ENCODE data around the gene HPCAL1.
"Not testable (repeated sequence)": the region's sequence is repeated elsewhere in the genome, so short reads cannot be mapped to it uniquely, and the experiment has no call there.

HPCAL1 gene

DNA sequence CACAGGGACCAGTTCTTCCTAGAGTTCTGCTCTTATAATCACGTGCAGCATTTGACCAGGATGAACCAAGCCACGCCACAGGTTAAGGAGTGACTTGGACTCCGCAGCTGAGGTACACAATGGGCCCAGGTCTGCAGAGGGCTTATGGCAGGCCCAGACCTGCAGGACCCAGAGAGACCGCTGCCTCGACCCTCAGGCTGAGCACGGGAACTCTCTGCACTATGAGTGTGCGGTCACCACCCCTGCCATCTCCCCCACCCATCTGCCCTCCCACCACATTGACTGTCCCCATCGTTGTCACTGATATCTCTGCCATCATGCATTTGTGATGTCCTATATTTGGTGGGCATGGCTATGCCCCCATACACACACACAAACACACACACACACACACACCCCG, 45.7 kb upstream of the HPCAL1 start:
- Histone ChIP-seq H3K4me3 (no peak overlapping the region), H3K27ac (no peak overlapping the region)
- TF ChIP-seq, protein P1, sequence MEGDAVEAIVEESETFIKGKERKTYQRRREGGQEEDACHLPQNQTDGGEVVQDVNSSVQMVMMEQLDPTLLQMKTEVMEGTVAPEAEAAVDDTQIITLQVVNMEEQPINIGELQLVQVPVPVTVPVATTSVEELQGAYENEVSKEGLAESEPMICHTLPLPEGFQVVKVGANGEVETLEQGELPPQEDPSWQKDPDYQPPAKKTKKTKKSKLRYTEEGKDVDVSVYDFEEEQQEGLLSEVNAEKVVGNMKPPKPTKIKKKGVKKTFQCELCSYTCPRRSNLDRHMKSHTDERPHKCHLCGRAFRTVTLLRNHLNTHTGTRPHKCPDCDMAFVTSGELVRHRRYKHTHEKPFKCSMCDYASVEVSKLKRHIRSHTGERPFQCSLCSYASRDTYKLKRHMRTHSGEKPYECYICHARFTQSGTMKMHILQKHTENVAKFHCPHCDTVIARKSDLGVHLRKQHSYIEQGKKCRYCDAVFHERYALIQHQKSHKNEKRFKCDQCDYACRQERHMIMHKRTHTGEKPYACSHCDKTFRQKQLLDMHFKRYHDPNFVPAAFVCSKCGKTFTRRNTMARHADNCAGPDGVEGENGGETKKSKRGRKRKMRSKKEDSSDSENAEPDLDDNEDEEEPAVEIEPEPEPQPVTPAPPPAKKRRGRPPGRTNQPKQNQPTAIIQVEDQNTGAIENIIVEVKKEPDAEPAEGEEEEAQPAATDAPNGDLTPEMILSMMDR (IDR thresholded peaks at IDR 0.05): no peak
- no peak for DNase-seq (ENCODE audit: low spot score)

DNA sequence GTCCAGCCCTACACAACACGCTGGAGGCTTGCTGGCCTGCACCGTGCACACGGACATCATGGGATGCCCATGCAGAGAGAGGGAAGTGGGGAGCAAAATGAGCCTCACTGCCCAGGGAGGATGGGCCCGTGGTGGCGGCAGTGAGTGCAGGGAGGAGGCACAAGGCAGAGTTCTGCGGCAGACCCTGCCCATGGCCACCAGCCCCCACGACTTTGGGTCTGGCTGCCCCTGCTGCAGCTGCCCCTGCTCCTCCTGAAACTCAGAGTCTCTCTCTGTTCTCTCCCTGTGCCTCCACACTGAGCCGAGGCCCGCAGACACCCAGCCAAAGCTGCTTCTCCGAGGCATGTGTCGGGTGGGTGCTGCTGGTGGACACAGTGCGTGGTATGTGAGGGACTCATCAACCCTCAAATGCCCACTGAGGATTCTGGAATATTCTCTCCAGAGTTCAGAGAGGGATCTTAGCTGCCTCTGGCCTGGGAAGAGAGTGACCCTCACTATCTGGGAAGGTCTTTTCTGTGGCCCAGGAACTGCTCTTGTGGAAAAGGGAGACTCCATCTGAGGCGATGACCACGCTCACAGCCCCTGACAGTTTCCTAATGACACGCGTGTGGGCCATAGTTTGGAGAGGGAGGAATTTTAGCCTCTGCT, 45.1 kb upstream of the HPCAL1 start:
- DNase-seq (ENCODE audit: low spot score): no peak
- Histone ChIP-seq H3K4me3 (no peak overlapping the region), H3K27ac (no peak overlapping the region)
- TF ChIP-seq, protein P1 (IDR thresholded peaks at IDR 0.05): no peak

DNA sequence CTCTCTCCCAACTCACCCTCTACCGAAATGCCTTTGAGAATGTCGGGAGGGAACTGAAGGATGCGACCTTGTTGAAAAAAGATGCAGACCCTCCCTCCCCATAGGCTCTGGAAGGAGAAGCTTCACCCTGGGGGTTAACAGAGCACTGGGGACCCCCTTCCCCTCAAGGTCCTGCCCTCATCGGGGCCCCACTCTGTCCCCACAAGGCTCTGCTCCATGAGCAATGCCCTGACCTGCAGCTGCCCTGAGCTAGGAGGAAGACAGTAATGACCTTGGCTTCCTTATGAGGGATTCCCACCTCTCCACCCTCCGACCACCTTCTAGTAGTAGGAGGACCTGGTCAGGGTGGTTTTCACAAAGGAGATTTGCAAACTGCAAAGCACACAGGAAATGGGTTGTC, 44.4 kb upstream of the HPCAL1 start:
- DNase-seq (ENCODE audit: low spot score): no peak
- TF ChIP-seq, protein P1 (IDR thresholded peaks at IDR 0.05): no peak
- Histone ChIP-seq H3K27ac (no peak overlapping the region), H3K4me3 (no peak overlapping the region)

DNA sequence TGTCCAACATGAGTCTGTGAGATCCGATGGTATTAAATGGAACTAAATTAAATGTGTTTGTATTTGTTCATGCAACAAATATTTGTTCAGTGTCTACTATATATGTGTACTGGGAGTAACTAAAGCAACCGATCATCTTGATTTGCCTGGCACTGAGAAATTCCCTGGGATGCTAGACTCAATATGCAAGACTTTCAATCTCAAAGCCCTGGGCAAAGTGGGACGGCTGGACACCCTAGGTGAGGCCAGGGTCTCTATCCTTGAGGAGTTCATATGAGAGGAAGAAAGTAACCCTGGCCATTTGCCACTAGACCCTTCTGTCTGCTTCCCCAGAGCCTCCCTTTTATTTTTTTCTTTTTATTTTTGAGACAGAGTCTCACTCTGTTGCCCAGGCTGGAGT, 44.0 kb upstream of the HPCAL1 start:
- no peak for DNase-seq (ENCODE audit: low spot score)
- no peak overlapping the region for H3K4me3 ChIP-seq
- no peak overlapping the region for H3K27ac ChIP-seq
- TF ChIP-seq, protein P1 (IDR thresholded peaks at IDR 0.05): no peak

DNA sequence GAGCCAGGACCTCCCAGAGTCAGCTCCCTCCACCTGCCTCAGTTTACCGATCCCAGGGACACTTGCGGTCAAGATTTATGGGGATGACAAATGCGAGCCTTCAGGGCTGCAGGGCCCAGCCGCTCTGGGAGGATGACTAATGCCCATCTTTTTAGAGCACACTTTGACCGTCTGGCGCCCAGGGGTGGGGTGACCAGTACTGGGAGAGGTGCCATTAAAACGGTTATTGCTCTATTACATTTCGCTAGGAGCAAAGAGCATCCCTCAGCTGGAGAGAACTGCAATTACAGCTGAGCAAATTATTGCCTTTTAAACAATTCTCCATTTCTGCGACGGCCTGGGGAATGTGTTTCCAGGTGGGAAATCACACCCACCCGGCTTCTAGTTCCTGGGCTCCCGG, 42.6 kb upstream of the HPCAL1 start:
- Histone ChIP-seq H3K27ac (no peak overlapping the region), H3K4me3 (no peak overlapping the region)
- no peak for DNase-seq (ENCODE audit: low spot score)
- TF ChIP-seq, protein P1 (IDR thresholded peaks at IDR 0.05): no peak

DNA sequence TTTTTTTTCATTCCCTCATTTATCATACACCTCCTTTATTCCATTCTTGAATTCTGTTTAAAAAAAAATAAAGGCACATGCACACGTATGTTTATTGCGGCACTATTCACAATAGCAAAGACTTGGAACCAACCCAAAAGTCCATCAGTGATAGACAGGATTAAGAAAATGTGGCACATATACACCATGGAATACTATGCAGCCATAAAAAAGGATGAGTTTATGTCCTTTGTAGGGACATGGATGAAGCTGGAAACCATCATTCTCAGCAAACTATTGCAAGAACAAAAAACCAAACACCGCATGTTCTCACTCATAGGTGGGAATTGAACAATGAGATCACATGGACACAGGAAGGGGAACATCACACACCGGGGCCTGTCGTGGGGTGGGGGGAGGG, 39.2 kb upstream of the HPCAL1 start:
- H3K4me3 ChIP-seq; DNase-seq (ENCODE audit: low spot score); H3K27ac ChIP-seq: not testable (repeated sequence)

DNA sequence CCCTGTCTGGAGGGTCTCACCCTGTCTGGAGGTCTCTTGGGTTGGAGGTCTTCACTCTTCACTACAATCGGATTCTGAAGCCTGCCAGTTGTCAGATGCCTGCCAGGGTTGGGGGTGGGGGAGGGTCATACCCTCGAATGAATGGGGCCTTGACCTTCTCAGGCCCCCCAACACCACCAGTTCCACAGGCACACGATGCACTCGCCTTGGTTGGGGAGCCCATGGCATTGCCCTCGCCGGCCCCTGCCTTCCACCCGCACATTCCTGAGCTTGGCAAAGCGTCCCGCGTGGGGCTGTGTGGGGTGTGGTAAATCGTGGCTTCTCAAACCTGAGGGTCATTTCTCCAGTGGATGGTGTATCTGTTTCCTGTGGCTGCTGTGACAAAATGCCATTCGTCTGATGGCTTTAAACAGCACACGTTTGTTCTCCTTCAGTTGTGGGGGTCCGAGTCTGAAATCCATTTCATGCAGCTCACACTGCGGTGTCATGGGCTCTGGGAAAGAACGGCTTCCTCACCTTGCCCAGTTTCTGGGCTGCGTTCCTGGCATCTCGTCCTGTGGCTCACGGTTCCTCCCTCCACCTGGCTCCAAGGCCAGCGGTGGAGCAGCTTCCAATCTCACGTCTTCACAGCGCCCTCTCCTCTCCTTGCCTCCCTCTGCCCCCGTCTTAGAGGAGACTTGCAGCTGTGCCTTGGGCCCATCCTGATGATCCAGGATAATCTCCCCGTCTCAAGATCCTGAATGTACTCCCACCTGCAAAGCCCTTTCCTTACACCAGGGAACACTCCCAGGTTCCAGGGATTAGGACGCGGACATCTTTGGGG, 38.0 kb upstream of the HPCAL1 start:
- Histone ChIP-seq H3K4me3 (no peak overlapping the region), H3K27ac (no peak overlapping the region)
- TF ChIP-seq, protein P1 (IDR thresholded peaks at IDR 0.05): no peak
- DNase-seq (ENCODE audit: low spot score): no peak
